GM12891 (cell line): ENCODE results near the gene OR2W3.

Experiments
- POLR2A ChIP-seq: IDR thresholded peaks from 2 replicates; pipeline ENCODE4 v1.6.1; 2011; ENCODE audit warnings: low read depth, low read length, control low read depth
- POLR2AphosphoS5 ChIP-seq: IDR thresholded peaks from 2 replicates; pipeline ENCODE4 v1.6.1; 2011; ENCODE audit warnings: low read depth, low read length, control low read depth
- SPI1 ChIP-seq: IDR thresholded peaks from 2 replicates; pipeline ENCODE4 v1.6.1; 2011; ENCODE audit warnings: low read depth, low read length, control low read depth

DNA sequence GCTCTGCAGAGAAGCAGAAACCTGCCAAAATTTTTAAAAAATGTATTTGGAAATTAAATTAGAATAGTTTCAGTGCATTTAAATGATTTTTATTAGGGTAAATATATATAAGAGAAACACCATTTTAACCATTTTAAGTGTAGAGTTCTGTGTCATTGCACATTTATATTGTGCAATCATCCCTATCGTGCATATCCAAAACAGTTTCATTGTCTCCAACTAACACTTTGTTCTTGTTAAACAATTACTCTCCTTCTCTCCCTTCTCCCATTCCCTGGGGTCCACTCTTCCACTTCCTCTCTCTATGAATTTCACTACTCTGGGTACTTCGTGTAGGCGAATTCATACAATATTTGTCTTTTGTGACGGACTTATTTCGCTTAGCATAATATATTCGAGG, 47.2 kb downstream of the OR2W3 start:
- TF ChIP-seq POLR2A (no peak), POLR2AphosphoS5 (no peak), SPI1 (no peak)
